ENCODE data around the gene RORC.

DNA sequence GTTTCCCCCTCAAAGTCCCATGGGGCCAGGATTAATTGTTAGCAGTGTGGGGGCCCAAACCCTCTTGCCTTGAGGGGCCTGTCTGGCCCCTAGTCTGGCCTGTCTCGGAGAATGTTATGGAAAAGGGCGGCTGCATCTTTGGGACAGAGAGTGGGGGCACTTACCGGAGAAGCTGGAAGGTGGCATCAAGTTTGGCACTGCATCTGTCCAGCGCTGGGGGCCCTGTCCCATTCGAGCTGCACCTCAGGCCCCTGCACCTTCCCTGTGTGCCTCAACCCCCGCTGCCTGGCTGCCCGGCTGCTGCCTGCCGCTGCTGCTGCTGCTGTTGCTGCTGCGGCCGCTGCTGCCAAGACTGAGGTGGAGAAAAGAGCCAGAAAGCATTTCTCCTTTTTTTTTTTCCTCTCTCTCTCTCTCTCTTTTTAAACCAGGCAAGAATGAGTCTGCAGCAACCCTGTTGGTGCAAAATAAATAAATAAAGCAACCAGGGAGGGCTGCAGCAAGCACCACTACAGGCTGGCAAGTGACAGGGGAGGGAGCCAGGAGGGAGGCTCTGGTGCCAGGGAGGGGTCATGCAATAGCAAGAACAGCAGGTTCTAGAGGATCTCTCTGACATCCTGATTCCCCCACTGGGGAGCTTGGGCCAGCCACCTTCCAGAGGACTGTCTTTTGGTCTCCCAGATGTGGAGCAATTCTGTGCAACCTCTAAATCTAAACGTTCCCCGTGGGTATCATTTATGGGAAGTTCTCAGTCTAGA lies 26.4 kb downstream of the RORC start, which contains the start of gene LINGO4:
- TF ChIP-seq, protein P1, sequence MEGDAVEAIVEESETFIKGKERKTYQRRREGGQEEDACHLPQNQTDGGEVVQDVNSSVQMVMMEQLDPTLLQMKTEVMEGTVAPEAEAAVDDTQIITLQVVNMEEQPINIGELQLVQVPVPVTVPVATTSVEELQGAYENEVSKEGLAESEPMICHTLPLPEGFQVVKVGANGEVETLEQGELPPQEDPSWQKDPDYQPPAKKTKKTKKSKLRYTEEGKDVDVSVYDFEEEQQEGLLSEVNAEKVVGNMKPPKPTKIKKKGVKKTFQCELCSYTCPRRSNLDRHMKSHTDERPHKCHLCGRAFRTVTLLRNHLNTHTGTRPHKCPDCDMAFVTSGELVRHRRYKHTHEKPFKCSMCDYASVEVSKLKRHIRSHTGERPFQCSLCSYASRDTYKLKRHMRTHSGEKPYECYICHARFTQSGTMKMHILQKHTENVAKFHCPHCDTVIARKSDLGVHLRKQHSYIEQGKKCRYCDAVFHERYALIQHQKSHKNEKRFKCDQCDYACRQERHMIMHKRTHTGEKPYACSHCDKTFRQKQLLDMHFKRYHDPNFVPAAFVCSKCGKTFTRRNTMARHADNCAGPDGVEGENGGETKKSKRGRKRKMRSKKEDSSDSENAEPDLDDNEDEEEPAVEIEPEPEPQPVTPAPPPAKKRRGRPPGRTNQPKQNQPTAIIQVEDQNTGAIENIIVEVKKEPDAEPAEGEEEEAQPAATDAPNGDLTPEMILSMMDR (conservative IDR thresholded peaks at IDR 0.05 in 1 of 2, IDR thresholded peaks at IDR 0.05 in 1 of 2; ENCODE audit: low read depth in 1 of 2, low read length in 2 of 2): no peak
- TF ChIP-seq EZH2 (IDR thresholded peaks at IDR 0.05; ENCODE audit: low read length, missing control alignments): no peak

Data from fibroblast of lung (primary cell).